Activated CD8-positive, alpha-beta memory T cell treated with anti-CD3 and anti-CD28 coated beads for 1 hour (primary cell): ENCODE measurements around the gene CCNJL.

ENCODE experiments used
- DNase-seq, 2 donors: peaks; one replicate each; pipeline ENCODE4 v3.0.0-alpha.2; 2020; ENCODE audit warnings: low read depth in 1 of 2; ENCODE audit errors: extremely low read depth in 1 of 2

The CCNJL gene

GRCh38 chr5:160293901-160294561, 18.3 kb downstream of the CCNJL start:
- DNase-seq: no peak

- DNase-seq: no peak
Measured at GRCh38 chr5:160293386-160293785, 19.0 kb downstream of the CCNJL start.

- no peak for DNase-seq
Measured at GRCh38 chr5:160291467-160291866, 20.9 kb downstream of the CCNJL start.

GRCh38 chr5:160290751-160291150, 21.6 kb downstream of the CCNJL start:
- no peak for DNase-seq

- no peak for DNase-seq
Measured at GRCh38 chr5:160289721-160290120, 22.6 kb downstream of the CCNJL start.

GRCh38 chr5:160289356-160289651, 23.1 kb downstream of the CCNJL start:
- DNase-seq: no peak

GRCh38 chr5:160287378-160288051, 24.8 kb downstream of the CCNJL start:
- no peak for DNase-seq

- no peak for DNase-seq
Measured at GRCh38 chr5:160286947-160287346, 25.4 kb downstream of the CCNJL start.

- no peak for DNase-seq
Measured at GRCh38 chr5:160285316-160285715, 27.0 kb downstream of the CCNJL start.

- DNase-seq: no peak
Measured at GRCh38 chr5:160284291-160284873, 28.0 kb downstream of the CCNJL start.

GRCh38 chr5:160281275-160281674, 31.1 kb downstream of the CCNJL start:
- no peak for DNase-seq

GRCh38 chr5:160280384-160281095, 31.8 kb downstream of the CCNJL start:
- DNase-seq: no peak

GRCh38 chr5:160278343-160278742, 34.0 kb downstream of the CCNJL start:
- DNase-seq: no peak

GRCh38 chr5:160274483-160274931, 37.9 kb downstream of the CCNJL start:
- DNase-seq: no peak

GRCh38 chr5:160272889-160273288, 39.5 kb downstream of the CCNJL start:
- DNase-seq: no peak

GRCh38 chr5:160272264-160272663, 40.1 kb downstream of the CCNJL start:
- DNase-seq: no peak

- DNase-seq: no peak
Measured at GRCh38 chr5:160271836-160272235, 40.5 kb downstream of the CCNJL start.

- no peak for DNase-seq
Measured at GRCh38 chr5:160271396-160271795, 41.0 kb downstream of the CCNJL start.

GRCh38 chr5:160270704-160271103, 41.7 kb downstream of the CCNJL start:
- DNase-seq: no peak

- DNase-seq: no peak
Measured at GRCh38 chr5:160269017-160269416, 43.3 kb downstream of the CCNJL start.

- DNase-seq: no peak
Measured at GRCh38 chr5:160268121-160268520, 44.2 kb downstream of the CCNJL start.
